Keratinocyte (primary cell): ENCODE measurements around the gene SEC61B. TPM values are rescaled to one million over a fixed set of nuclear protein-coding genes. Genes with fewer than 3 reads are reported as not detected.

ENCODE experiments used
- DNase-seq: peaks from one replicate; pipeline ENCODE4 v3.0.0-alpha.2; 2011; ENCODE audit warnings: low read depth, missing footprints, low spot score
- FAIRE-seq: peaks from 2 replicates; lab custom pipeline; 2011; peaks lifted over from hg19 to GRCh38; lab: Jason Lieb, UNC
- H2AFZ ChIP-seq: 2 replicates; pipeline ENCODE4 v1.6.0; 2012; ENCODE audit warnings: low read length, control low read depth, inconsistent platforms; ENCODE audit not compliant: control insufficient read depth
- H3K27ac ChIP-seq: 2 replicates; pipeline ENCODE4 v1.5.1; 2011; ENCODE audit warnings: low read length; ENCODE audit not compliant: control insufficient read depth, insufficient read depth
- H3K27me3 ChIP-seq: 3 replicates; pipeline ENCODE4 v1.6.0; 2011; ENCODE audit warnings: low read length; ENCODE audit not compliant: control insufficient read depth, insufficient read depth; ENCODE audit errors: extremely low read depth
- H3K36me3 ChIP-seq, 2 experiments: 2 replicates in 1 of 2; 3 replicates in 1 of 2; pipeline ENCODE4 v1.5.1; 2011; ENCODE audit warnings: low read length in 2 of 2, mild to moderate bottlenecking in 1 of 2; ENCODE audit not compliant: control insufficient read depth in 2 of 2, insufficient read depth in 2 of 2; ENCODE audit errors: extremely low read depth in 1 of 2
- H3K4me1 ChIP-seq: 3 replicates; pipeline ENCODE4 v1.5.1; 2011; ENCODE audit warnings: low read length; ENCODE audit not compliant: control insufficient read depth, insufficient read depth; ENCODE audit errors: extremely low read depth
- H3K4me2 ChIP-seq: 3 replicates; pipeline ENCODE4 v1.6.0; 2011; ENCODE audit warnings: low read depth, low read length; ENCODE audit not compliant: control insufficient read depth, insufficient read depth; ENCODE audit errors: extremely low read depth
- H3K4me3 ChIP-seq, 3 experiments: fragments of 200-600 bp in 1 of 3; sonication (generic) in 1 of 3; 2 replicates in 2 of 3; 3 replicates in 1 of 3; pipeline ENCODE4 v1.5.1; 2011 to 2016; ENCODE audit warnings: low read length in 3 of 3, mild to moderate bottlenecking in 3 of 3, control low read depth in 2 of 3, inconsistent platforms in 1 of 3, low read depth in 1 of 3, mixed read lengths in 1 of 3, mixed run types in 1 of 3, moderate library complexity in 1 of 3; ENCODE audit not compliant: control insufficient read depth in 2 of 3, insufficient read depth in 2 of 3; ENCODE audit errors: extremely low read depth in 1 of 3
- H3K79me2 ChIP-seq: 2 replicates; pipeline ENCODE4 v1.6.0; 2012; ENCODE audit warnings: low read length; ENCODE audit not compliant: control insufficient read depth, insufficient read depth
- H3K9ac ChIP-seq: 3 replicates; pipeline ENCODE4 v1.6.0; 2011; ENCODE audit warnings: low read length; ENCODE audit not compliant: control insufficient read depth, insufficient read depth; ENCODE audit errors: extremely low read depth
- H3K9me1 ChIP-seq: 3 replicates; pipeline ENCODE4 v1.6.0; 2011; ENCODE audit warnings: low read length; ENCODE audit not compliant: control insufficient read depth, insufficient read depth; ENCODE audit errors: extremely low read depth
- H3K9me3 ChIP-seq: 2 replicates; pipeline ENCODE4 v1.5.1; 2012; ENCODE audit warnings: low read depth, low read length; ENCODE audit not compliant: control insufficient read depth
- H4K20me1 ChIP-seq: 3 replicates; pipeline ENCODE4 v1.6.0; 2011; ENCODE audit warnings: low read length; ENCODE audit not compliant: control insufficient read depth, insufficient read depth; ENCODE audit errors: extremely low read depth
- CTCF ChIP-seq, 3 experiments: IDR thresholded peaks in 1 of 3; conservative IDR thresholded peaks in 1 of 3; optimal IDR thresholded peaks in 1 of 3; 2 replicates in 2 of 3; 3 replicates in 1 of 3; pipeline versions ENCODE3 to v1.5.1; 2011; ENCODE audit warnings: low read length in 3 of 3, mild to moderate bottlenecking in 3 of 3, moderate library complexity in 2 of 3, control low read depth in 1 of 3, inconsistent platforms in 1 of 3; ENCODE audit not compliant: insufficient read depth in 2 of 3; ENCODE audit errors: extremely low read depth in 1 of 3
- EZH2 ChIP-seq: IDR thresholded peaks from one replicate; pipeline ENCODE4 v1.6.1; 2012; ENCODE audit warnings: inconsistent platforms, mild to moderate bottlenecking, low read length, moderate library complexity
- dilution Hi-C: fragments of 300-500 bp; cut with MboI; formaldehyde crosslinking; loops from one replicate; pipeline ENCODE4 v1.7.0; 2020; ENCODE audit warnings: low sequenced_read_pairs; ENCODE audit not compliant: extremely low pct_ligation_motif_present
- polyA plus RNA-seq, 5 experiments: library from polyadenylated mRNA; depleted of rRNA in 3 of 5; stranded (reverse) in 3 of 5; stranded (forward) in 1 of 5; unstranded in 1 of 5; fragments of >200 nt; gene quantifications; 1 replicate in 1 of 5; 2 replicates in 3 of 5; 3 replicates in 1 of 5; pipeline versions ENCODE4 v1.2.1 to v1.2.3, GENCODE V29; 2011 to 2012; ENCODE audit warnings: missing spikeins in 2 of 5, low read depth in 1 of 5, low replicate concordance in 1 of 5

Gene SEC61B
- polyA plus RNA-seq, 1 donor (not counting 4 experiments of a cell fraction or from before 2014, with no cell fraction given): 207 TPM

GRCh38 chr9:99251157-99251556 is 29.1 kb downstream of the SEC61B start:
- dilution Hi-C loops: no loop called here
- Histone ChIP-seq H3K4me2 (no peak overlapping the region), H4K20me1 (no peaks in the 10 kb centered on the region), H3K9ac (no peak overlapping the region), H3K9me3 (no peaks in the 10 kb centered on the region), H2AFZ (no peak overlapping the region), H3K9me1 (no peaks in the 10 kb centered on the region), H3K27me3 (peaks cover 4% of the 10 kb centered on the region), H3K4me1 (peaks cover 7% of the 10 kb centered on the region), H3K27ac (no peak overlapping the region), H3K36me3 (no peaks in the 10 kb centered on the region), H3K79me2 (no peaks in the 10 kb centered on the region), H3K4me3 (no peak overlapping the region)
- no peak for TF ChIP-seq EZH2
- no peak for TF ChIP-seq CTCF (optimal IDR thresholded peaks at IDR 0.05 in 1 of 3, IDR thresholded peaks at IDR 0.05 in 1 of 3, conservative IDR thresholded peaks at IDR 0.05 in 1 of 3; ENCODE audit: extremely low read depth in 1 of 3, insufficient read depth in 2 of 3, low read length in 3 of 3)
- FAIRE-seq (no peak), DNase-seq (no peak)

GRCh38 chr9:99253134-99253533 is 31.1 kb downstream of the SEC61B start:
- Histone ChIP-seq H3K9me3 (no peaks in the 10 kb centered on the region), H3K9ac (no peak overlapping the region), H2AFZ (no peak overlapping the region), H3K27ac (no peak overlapping the region), H3K4me1 (peaks cover 7% of the 10 kb centered on the region), H3K36me3 (no peaks in the 10 kb centered on the region), H3K4me2 (no peak overlapping the region), H3K27me3 (peaks cover 4% of the 10 kb centered on the region), H3K79me2 (no peaks in the 10 kb centered on the region), H4K20me1 (no peaks in the 10 kb centered on the region), H3K9me1 (no peaks in the 10 kb centered on the region), H3K4me3 (no peak overlapping the region)
- FAIRE-seq (no peak), DNase-seq (no peak)
- dilution Hi-C loops: no loop called here
- TF ChIP-seq CTCF (optimal IDR thresholded peaks at IDR 0.05 in 1 of 3, IDR thresholded peaks at IDR 0.05 in 1 of 3, conservative IDR thresholded peaks at IDR 0.05 in 1 of 3; ENCODE audit: extremely low read depth in 1 of 3, insufficient read depth in 2 of 3, low read length in 3 of 3) (no peak), EZH2 (no peak)
